ENCODE measurements around the gene GIMAP2. TPM values are rescaled to one million over a fixed set of nuclear protein-coding genes. Genes with fewer than 3 reads are reported as not detected.

GIMAP2 gene
- total RNA-seq, 1 donor from 2014 or later = not detected

GRCh38 chr7:150721970-150722373 lies 36.5 kb downstream of the GIMAP2 start:
- Histone ChIP-seq H4K20me1 (ENCODE audit: low read depth) (no peaks in the 10 kb centered on the region), H3K9ac (no peak overlapping the region), H3K9me3 (ENCODE audit: low read depth) (no peaks in the 10 kb centered on the region), H3K79me2 (ENCODE audit: low read depth) (no peaks in the 10 kb centered on the region), H3F3A (ENCODE audit: low read depth) (no peaks in the 10 kb centered on the region), H3K36me3 (no peaks in the 10 kb centered on the region), H3K4me2 (no peak overlapping the region), H3K27ac (no peak overlapping the region), H2AFZ (replicated peaks) (no peak overlapping the region), H3K4me3 (no peak overlapping the region), H3K4me1 (no peaks in the 10 kb centered on the region), H3K27me3 (peaks cover 92% of the 10 kb centered on the region)
- Mint-ChIP-seq H3K4me3 (no peak overlapping the region), H3K27ac (no peak overlapping the region), H3K4me1 (peaks cover 3% of the 10 kb centered on the region), H3K36me3 (no peaks in the 10 kb centered on the region), H3K9me3 (peaks cover 5% of the 10 kb centered on the region), H3K27me3 (ENCODE audit: insufficient read depth, low read depth) (peaks cover 2% of the 10 kb centered on the region)
- TF ChIP-seq EZH2phosphoT487 (IDR thresholded peaks at IDR 0.05) (no peak), EZH2 (IDR thresholded peaks at IDR 0.05) (no peak), CTCF (IDR thresholded peaks at IDR 0.05) (no peak)
- DNase-seq (ENCODE audit: low spot score) = no peak

GRCh38 chr7:150722431-150722931 lies 37.0 kb downstream of the GIMAP2 start:
- no peak for DNase-seq (ENCODE audit: low spot score)
- H2AFZ ChIP-seq (replicated peaks) = no peak overlapping the region
- peaks cover 92% of the 10 kb centered on the region for H3K27me3 ChIP-seq
- H3K9me3 Mint-ChIP-seq = peaks cover 5% of the 10 kb centered on the region
- no peaks in the 10 kb centered on the region for H3K9me3 ChIP-seq (ENCODE audit: low read depth)
- TF ChIP-seq EZH2phosphoT487 (IDR thresholded peaks at IDR 0.05) (no peak), CTCF (IDR thresholded peaks at IDR 0.05) (no peak), EZH2 (IDR thresholded peaks at IDR 0.05) (no peak)
- H3K4me3 Mint-ChIP-seq = no peak overlapping the region
- H3K9ac ChIP-seq = no peak overlapping the region
- no peak overlapping the region for H3K4me3 ChIP-seq
- no peaks in the 10 kb centered on the region for H3K4me1 ChIP-seq
- H3K4me2 ChIP-seq = no peak overlapping the region
- peaks cover 2% of the 10 kb centered on the region for H3K27me3 Mint-ChIP-seq (ENCODE audit: insufficient read depth, low read depth)
- H4K20me1 ChIP-seq (ENCODE audit: low read depth) = no peaks in the 10 kb centered on the region
- H3K36me3 ChIP-seq = no peaks in the 10 kb centered on the region
- H3K4me1 Mint-ChIP-seq = peaks cover 3% of the 10 kb centered on the region
- H3K27ac ChIP-seq = no peak overlapping the region
- no peaks in the 10 kb centered on the region for H3K79me2 ChIP-seq (ENCODE audit: low read depth)
- H3K36me3 Mint-ChIP-seq = no peaks in the 10 kb centered on the region
- H3K27ac Mint-ChIP-seq = no peak overlapping the region
- no peaks in the 10 kb centered on the region for H3F3A ChIP-seq (ENCODE audit: low read depth)

- peaks cover 3% of the 10 kb centered on the region for H3K27me3 Mint-ChIP-seq (ENCODE audit: insufficient read depth, low read depth)
- no peak overlapping the region for H3K4me2 ChIP-seq
- no peak overlapping the region for H3K27ac Mint-ChIP-seq
- H3K9me3 ChIP-seq (ENCODE audit: low read depth) = no peaks in the 10 kb centered on the region
- H3K27me3 ChIP-seq = peaks cover 87% of the 10 kb centered on the region
- H3K36me3 ChIP-seq = no peaks in the 10 kb centered on the region
- H2AFZ ChIP-seq (replicated peaks) = no peak overlapping the region
- no peaks in the 10 kb centered on the region for H4K20me1 ChIP-seq (ENCODE audit: low read depth)
- no peaks in the 10 kb centered on the region for H3K36me3 Mint-ChIP-seq
- peaks cover 3% of the 10 kb centered on the region for H3K4me1 Mint-ChIP-seq
- H3F3A ChIP-seq (ENCODE audit: low read depth) = no peaks in the 10 kb centered on the region
- H3K4me1 ChIP-seq = no peaks in the 10 kb centered on the region
- H3K9me3 Mint-ChIP-seq = peaks cover 6% of the 10 kb centered on the region
- no peak overlapping the region for H3K4me3 ChIP-seq
- H3K4me3 Mint-ChIP-seq = no peak overlapping the region
- TF ChIP-seq CTCF (IDR thresholded peaks at IDR 0.05) (no peak), EZH2phosphoT487 (IDR thresholded peaks at IDR 0.05) (no peak), EZH2 (IDR thresholded peaks at IDR 0.05) (no peak)
- H3K9ac ChIP-seq = no peak overlapping the region
- no peak overlapping the region for H3K27ac ChIP-seq
- no peak for DNase-seq (ENCODE audit: low spot score)
- H3K79me2 ChIP-seq (ENCODE audit: low read depth) = no peaks in the 10 kb centered on the region
These were observed 38.0 kb downstream of the GIMAP2 start for GRCh38 chr7:150723467-150723866.
